Neural cell (in vitro differentiated cells): ENCODE data around the gene ZNF496.

Experiments
- CTCF ChIP-seq: fragments of 450-650 bp; IDR thresholded peaks from 2 replicates; pipeline ENCODE4 v1.5.1; 2014; ENCODE audit warnings: antibody characterized with exemption, mild to moderate bottlenecking, moderate library complexity; ENCODE audit not compliant: poor library complexity, severe bottlenecking
- EZH2 ChIP-seq: fragments of 200-600, 300-800 bp; shearing (Covaris generic), sonication (generic); IDR thresholded peaks from 2 replicates; pipeline ENCODE4 v1.6.1; 2014; ENCODE audit warnings: antibody characterized with exemption, low read length, borderline replicate concordance, mild to moderate bottlenecking; ENCODE audit not compliant: insufficient read depth, poor library complexity, severe bottlenecking

DNA sequence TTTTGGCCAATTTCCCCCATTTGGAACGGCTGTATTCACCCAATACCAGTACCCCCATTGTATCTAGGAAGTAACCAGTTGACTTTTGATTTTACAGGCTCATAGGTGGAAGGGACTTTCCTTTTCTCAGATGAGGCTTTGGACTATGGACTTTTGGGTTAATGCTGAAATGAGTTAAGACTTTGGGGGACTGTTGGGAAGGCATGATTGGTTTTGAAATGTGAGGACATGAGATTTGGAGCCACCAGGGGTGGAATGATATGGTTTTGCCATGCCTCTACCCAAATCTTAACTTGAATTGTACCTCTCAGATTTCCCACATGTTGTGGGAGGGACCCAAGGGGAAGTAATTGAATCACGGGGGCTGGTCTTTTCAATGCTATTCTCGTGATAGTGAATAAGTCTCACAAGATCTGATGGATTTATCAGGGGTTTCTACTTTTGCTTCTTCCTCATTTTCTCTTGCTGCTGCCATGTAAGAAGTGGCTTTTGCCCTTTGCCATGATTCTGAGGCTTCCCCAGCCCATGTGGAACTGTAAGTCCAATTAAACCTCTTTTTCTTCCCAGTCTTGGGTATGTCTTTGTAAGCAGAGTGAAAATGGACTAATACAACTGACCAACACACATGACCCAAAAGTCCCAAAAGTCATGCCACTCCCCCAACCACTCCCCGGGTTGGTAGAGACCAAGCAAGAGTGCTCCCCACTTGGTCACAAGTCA lies 35.4 kb upstream of the ZNF496 start:
- TF ChIP-seq CTCF (no peak), EZH2 (no peak)
